CD4-positive, alpha-beta T cell treated with Interleukin-1 beta for 1 hour (primary cell): ENCODE results near the gene COL4A1.

Source experiments
- DNase-seq, 2 donors: peaks; one replicate each; pipeline ENCODE4 v3.0.0-alpha.2; 2020 to 2022

COL4A1 gene

DNA sequence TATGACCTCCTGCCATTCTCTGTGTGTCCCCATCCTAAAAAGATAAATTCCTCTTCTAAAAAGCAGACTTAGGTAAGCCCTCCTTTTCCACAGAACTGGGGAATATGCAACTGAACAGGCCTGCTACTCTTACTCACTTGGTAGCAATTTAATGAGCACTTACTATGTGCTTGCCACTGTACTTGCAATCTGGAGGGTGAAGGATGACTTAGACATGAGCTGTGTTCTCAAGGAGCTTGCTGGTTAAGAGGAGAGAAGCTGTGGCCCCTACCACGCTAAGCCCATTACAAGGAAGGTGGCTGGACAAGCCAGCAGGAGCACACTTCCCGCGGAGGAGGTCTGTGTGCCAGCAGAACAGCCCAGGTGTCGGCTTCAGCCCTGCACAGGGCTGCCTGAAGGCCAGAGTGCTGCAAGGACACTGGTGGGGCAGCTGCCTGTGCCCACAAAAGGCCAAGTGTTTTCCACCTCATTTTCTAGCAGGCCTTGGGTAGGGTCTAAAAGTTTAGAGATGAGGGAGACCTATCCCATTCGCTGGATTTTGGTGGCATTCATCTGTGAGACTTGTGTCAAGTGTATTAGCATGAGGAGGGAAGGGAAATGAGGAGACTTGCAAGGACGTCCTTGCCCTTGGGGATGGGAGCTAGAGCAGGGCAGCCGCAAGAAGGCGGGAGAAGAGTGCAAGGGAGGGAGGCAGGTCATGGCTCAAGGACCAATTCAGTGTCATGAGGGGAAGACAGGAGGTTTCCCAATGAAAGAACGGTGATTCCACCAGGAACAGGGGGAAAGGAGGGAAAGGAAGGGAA lies 52.0 kb downstream of the COL4A1 start:
- no peak for DNase-seq

DNA sequence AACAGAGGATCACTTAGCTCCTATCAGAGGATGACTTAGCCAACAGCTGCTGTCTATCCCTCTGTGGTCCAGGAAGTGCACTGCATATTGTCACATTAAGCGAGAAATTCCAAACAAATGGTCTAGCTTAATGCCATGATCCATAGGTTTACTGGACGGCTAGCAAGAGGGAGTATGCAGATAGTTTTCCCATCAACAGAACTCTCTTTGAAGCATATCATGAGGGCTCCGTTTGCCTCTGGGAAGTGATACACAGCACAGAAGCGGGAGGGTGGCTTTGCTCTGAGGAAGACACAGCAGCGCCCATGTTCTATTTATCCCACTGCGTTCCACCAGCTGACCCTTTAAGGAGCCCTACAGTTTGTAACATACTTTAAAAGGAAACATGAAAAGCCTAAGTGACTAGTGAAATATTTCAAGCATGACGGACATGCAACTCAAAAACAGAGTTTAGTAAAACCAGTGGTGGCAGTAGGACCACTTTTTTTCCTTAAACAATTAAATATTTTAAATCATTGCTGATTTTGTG lies 52.7 kb downstream of the COL4A1 start:
- DNase-seq, result no peak

GRCh38 chr13:110251193-110251819 lies 55.7 kb downstream of the COL4A1 start:
- no peak for DNase-seq

GRCh38 chr13:110250258-110250891 lies 56.6 kb downstream of the COL4A1 start:
- DNase-seq, result no peak

- no peak for DNase-seq
Measured at GRCh38 chr13:110249326-110249725, 57.6 kb downstream of the COL4A1 start.

DNA sequence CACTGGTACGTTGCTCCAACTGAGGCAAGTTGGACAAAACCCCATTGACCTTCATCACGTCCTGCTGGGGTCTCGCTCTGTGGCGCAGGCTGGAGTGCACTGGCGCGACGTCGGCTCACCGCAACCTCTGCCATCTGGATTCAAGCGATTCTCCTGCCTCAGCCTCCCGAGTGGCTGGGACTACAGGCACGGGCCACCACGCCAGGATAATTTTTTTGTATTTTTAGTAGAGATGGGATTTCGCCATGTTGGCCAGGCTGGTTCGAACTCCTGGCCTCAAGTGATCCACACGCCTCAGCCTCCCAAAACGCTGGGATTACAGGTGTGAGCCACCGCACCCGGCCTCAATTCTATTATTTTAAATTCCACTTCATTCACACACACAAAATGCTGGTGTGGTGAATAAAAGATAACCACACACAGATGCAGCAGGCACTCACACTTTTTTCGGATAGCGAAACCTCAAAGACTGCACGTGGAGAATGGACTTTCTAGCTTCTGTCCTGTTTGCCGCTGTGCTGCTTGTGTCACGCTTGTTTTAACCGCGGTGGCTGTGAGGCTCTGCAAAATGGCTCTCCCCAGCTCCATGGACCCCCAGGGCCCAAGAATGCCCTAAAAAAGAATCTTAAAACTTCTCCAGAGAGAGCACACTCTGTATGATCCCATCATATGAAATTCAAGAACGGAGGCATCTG lies 58.4 kb downstream of the COL4A1 start:
- DNase-seq, result no peak

DNA sequence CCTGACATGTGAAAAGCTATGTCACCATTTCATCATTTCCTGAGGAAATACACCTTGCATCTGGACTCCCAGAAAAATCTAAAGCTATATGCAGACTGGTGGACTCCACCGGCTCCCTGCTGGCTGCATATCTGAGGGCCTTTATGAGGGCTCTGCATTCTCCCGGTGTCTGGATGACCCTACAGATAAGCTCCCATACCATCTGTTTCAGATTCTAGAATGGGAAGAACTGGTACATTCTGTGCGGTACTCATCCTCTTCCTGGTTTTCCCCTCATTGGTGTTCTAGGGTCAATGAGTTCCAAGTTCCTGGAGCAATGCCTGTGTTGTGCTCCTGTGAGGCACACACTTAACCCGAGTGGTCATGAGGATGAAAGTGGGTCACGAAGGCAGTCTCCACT lies 60.4 kb downstream of the COL4A1 start:
- DNase-seq, result no peak

- no peak for DNase-seq
Measured at GRCh38 chr13:110245416-110245899, 61.5 kb downstream of the COL4A1 start.

GRCh38 chr13:110244976-110245375 lies 62.0 kb downstream of the COL4A1 start:
- DNase-seq, result no peak

- no peak for DNase-seq
Measured at GRCh38 chr13:110244071-110244830, 62.7 kb downstream of the COL4A1 start.

DNA sequence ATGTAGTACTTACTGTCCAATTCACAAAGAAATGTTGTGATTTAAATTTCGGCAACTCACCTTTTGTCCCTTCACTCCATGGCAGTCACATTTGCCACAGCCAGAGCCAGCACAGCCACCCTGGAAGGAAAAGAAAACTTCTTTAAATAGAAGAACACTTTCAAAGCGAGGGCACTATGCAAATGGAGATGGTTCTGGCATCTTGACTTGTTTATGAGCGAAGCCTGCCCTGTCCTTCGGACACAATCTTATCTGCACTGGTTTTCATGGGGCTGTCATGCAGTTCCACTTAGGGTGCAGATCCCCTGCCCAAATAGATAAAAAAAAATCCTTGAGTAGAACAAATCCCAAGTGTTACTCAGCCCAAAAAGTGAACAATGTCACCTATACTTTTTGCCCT lies 64.3 kb downstream of the COL4A1 start:
- DNase-seq, result no peak

- no peak for DNase-seq
Measured at GRCh38 chr13:110240943-110241342, 66.0 kb downstream of the COL4A1 start.

DNA sequence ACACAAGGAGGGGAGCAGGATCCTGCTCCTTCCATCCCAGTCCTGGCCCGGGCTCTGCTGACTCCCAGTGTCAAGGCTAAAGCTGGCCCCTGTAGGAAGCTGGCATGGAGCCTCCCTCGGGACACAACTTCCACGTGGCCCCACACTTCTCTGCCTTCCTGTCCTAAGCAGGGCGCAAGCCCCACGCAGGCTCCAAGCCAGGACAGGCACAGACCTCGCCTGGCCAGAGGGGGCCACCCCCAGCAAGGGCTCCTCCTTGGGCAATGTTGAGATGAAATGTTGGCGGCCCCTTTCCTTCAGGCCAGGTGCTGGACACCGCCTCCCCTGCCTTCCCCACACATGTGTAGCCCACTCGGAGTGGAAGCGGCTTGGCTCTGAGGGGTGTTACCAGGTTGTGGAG lies 66.6 kb downstream of the COL4A1 start:
- no peak for DNase-seq

DNA sequence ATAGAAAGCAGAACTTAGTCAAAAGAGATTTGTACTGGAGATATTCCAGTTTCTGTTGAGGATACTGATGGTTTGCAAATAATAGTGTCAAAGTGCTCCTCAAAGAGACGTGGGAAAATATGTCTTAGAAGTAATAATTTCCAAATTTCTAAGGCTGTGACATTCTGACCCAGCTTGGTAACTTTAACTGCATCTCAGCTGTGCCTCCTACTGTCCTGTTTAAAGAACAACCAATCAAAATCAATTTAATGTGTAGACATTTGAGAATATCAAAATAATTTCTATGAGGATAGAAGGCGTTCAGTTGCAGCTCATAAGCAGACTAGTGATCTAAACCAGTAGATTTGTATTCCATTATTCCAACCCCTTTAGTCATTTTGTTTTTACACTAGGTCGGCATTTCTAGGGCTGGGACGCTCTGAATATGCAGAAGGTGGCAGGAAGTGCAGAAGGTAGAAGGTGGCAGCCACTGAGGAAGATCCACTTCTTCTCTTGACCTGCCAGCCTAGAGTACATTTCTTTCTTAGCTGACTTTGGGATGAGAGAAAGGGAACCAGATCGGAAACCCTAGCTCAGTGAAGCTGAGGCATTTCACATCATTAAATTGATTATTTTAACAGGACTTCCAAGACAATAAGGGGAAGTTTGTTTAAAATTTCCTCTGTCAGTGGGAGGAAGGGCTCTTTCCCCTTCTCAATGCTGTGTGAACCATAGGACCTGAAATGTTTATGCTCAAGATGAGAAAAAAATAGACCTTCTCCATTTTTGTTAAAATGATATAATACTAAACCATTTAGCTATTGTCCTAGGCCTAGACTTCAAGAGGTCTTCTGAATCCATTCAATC lies 67.5 kb downstream of the COL4A1 start:
- no peak for DNase-seq

GRCh38 chr13:110238818-110239195 lies 68.2 kb downstream of the COL4A1 start:
- DNase-seq, result no peak

DNA sequence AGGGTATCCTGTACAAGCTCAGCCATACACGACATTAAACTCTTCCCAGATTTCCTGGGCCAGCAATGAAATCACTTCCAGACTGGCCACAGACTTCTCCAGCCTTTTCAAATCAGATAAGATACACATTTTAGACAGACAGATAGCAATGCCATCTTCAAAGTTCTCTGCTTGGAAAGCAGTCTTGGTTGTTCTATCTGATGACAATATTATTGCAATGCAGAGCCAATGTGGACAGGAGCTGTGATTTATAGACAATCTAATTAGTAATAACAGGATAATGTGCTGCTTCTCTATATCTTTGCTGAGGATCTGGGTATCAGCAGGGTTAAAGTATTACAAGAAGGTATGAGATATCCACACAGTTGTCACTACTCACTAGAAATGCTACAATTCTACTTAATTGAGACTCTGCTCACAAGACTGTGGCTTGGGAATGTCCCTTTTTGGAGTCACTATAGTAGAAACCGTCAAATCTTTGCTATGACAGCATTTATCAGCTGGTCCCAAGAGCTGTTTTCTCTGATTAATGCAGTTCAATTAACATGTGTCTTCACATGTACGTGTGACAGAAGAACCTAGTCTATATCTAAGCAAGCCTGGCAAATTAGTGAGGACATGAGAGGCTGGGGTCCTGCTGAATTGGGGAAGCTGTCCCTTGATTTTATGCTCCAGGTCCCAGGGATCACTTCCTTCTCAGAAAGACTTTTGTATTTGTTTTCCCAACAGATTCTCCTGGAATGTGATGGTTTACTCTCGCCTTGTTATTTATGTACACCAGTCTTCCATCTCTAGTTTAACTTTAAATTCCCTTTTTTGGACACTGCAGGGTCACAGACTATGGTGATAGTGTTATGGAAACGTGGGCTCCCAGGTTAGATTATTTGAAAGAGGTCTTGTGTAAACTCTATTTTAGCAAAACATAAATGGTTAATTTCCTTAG lies 68.8 kb downstream of the COL4A1 start:
- DNase-seq, result no peak

GRCh38 chr13:110236831-110237261 lies 70.1 kb downstream of the COL4A1 start:
- no peak for DNase-seq

GRCh38 chr13:110236431-110236830 lies 70.5 kb downstream of the COL4A1 start:
- no peak for DNase-seq

DNA sequence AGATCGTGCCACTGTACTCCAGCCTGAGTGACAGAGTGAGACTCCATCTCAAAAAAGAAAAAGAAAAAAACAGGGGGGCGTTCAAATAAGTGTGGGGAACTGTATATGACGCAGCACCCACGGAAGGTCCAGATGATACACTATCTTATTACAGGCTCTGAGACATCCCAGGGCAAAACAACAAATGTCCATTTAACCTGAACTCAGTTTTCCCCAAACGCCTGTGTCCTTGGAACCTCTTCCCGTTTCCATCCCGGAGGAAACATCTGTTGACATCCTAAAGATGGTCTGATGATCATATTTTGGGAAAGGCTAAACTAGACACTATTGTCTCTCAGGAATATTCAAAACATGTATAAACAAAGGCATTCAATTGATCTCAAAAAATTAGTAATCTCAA lies 72.4 kb downstream of the COL4A1 start:
- no peak for DNase-seq

DNA sequence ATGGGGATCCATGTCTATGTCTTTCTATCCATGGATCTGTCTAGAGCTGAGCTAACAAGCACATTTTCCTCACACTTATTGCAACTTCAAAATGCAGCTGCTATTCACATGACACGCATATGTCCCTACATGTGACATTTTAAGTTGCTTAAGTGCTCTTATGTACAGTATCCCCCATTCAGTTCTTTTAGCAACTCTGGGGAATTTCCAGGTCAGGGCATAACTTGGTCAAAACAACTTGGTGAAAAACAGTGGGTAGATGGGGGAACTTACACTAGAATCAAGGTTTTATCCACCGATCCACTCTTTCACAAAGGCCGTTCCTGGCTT lies 73.0 kb downstream of the COL4A1 start:
- no peak for DNase-seq
